ENCODE measurements around the gene ZSCAN31.
"Not testable (repeated sequence)": the region's sequence is repeated elsewhere in the genome, so short reads cannot be mapped to it uniquely, and the experiment has no call there.

DNA sequence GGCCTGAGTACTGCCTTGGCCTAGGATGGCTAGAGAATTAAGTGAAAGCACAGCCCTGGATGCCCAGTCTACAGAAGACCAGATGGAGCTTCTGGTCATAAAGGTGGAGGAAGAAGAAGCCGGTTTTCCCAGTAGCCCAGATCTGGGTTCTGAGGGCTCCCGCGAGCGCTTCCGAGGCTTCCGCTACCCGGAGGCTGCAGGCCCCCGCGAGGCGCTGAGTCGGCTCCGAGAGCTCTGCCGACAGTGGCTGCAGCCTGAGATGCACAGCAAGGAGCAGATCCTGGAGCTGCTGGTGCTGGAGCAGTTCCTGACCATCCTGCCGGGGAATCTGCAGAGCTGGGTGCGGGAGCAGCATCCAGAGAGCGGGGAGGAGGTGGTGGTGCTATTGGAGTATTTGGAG lies 23.6 kb upstream of the ZSCAN31 start:
- TF ChIP-seq, protein P1, sequence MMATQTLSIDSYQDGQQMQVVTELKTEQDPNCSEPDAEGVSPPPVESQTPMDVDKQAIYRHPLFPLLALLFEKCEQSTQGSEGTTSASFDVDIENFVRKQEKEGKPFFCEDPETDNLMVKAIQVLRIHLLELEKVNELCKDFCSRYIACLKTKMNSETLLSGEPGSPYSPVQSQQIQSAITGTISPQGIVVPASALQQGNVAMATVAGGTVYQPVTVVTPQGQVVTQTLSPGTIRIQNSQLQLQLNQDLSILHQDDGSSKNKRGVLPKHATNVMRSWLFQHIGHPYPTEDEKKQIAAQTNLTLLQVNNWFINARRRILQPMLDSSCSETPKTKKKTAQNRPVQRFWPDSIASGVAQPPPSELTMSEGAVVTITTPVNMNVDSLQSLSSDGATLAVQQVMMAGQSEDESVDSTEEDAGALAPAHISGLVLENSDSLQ (IDR thresholded peaks at IDR 0.05) = not testable (repeated sequence)
- not testable (repeated sequence) for TF ChIP-seq ARNT (IDR thresholded peaks at IDR 0.05); ELF4 (IDR thresholded peaks at IDR 0.05); SP1 (IDR thresholded peaks at IDR 0.05); ZNF384 (IDR thresholded peaks at IDR 0.05); SUZ12 (IDR thresholded peaks at IDR 0.05); CTBP1 (IDR thresholded peaks at IDR 0.05; ENCODE audit: borderline replicate concordance); TARDBP (IDR thresholded peaks at IDR 0.05); L3MBTL2 (conservative IDR thresholded peaks at IDR 0.05); BHLHE40 (IDR thresholded peaks at IDR 0.05; ENCODE audit: borderline replicate concordance)

All from HEK293T (cell line).